HCT116 (cell line): ENCODE measurements around the gene SLC25A43. TPM values are rescaled to one million over a fixed set of nuclear protein-coding genes. Genes with fewer than 3 reads are reported as not detected.
A peak's percentile ranks its signal among the peaks of the same experiment; 100 is the strongest.

ENCODE experiments used
- ATAC-seq: fragments of 200-7000 bp; cut with Tn5 transposase; 2 replicates; pipeline ENCODE4 v1.9.1; 2020; ENCODE audit warnings: mild to moderate bottlenecking, moderate library complexity
- BruUV-seq: library from RNA; stranded (reverse); fragments of 400-500 nt; replicated peaks from 2 replicates; lab custom pipeline; 2021; lab: Mats Ljungman, UMichigan
- CTCF ChIA-PET: fragments of 300-600 bp; sonication (Branson Sonifier 250); formaldehyde crosslinking; loops from one replicate; lab custom pipeline; 2021; ENCODE audit warnings: antibody characterized with exemption; lab: Charles Lee
- POLR2A ChIA-PET: fragments of 300-600, 350-600 bp; sonication (Branson Sonifier 250); formaldehyde crosslinking; loops from one replicate; lab custom pipeline; 2021; ENCODE audit warnings: antibody characterized with exemption; lab: Charles Lee
- RAD21 ChIA-PET, 2 experiments: fragments of 300-600 bp; sonication (Branson Sonifier 250); formaldehyde crosslinking; loops; one replicate each; lab custom pipeline; 2023; ENCODE audit warnings: low total read pairs in 2 of 2; ENCODE audit not compliant: uncharacterized antibody in 2 of 2, unreplicated experiment in 2 of 2, low non-redundant PET in 1 of 2; lab: Charles Lee
- DNase-seq: peaks from one replicate; pipeline ENCODE4 v3.0.0-alpha.2; 2010; ENCODE audit warnings: low read depth, low spot score
- H2AFZ ChIP-seq: fragments of 200-600 bp; shearing (Covaris generic), sonication (generic); 2 replicates; pipeline ENCODE4 v1.6.1; 2017; ENCODE audit warnings: low read depth, mixed run types, mixed read lengths, antibody characterized with exemption, low read length; ENCODE audit not compliant: poor library complexity, severe bottlenecking
- H3K27ac ChIP-seq: 2 replicates; pipeline ENCODE4 v1.5.1; 2012; ENCODE audit warnings: low read depth, low read length
- H3K27me3 ChIP-seq: fragments of 200-600 bp; sonication (generic); 2 replicates; pipeline ENCODE4 v1.6.1; 2016; ENCODE audit warnings: mixed run types, low read length, mixed read lengths; ENCODE audit not compliant: insufficient read depth
- H3K36me3 ChIP-seq, 2 experiments: fragments of 200-500 bp in 1 of 2; fragments of 200-600 bp in 1 of 2; sonication (Bioruptor generic) in 1 of 2; sonication (generic) in 1 of 2; 2 replicates each; pipeline versions ENCODE4 v1.5.1 to v1.6.1; 2014 to 2016; ENCODE audit warnings: low read length in 2 of 2, inconsistent platforms in 1 of 2, mixed read lengths in 1 of 2, mixed run types in 1 of 2; ENCODE audit not compliant: insufficient read depth in 2 of 2, control insufficient read depth in 1 of 2
- H3K4me1 ChIP-seq, 2 experiments: fragments of 200-600 bp in 1 of 2; sonication (generic) in 1 of 2; 2 replicates each; pipeline versions ENCODE4 v1.5.1 to v1.6.1; 2012 to 2017; ENCODE audit warnings: low read length in 2 of 2, inconsistent platforms in 1 of 2, mild to moderate bottlenecking in 1 of 2, mixed read lengths in 1 of 2, mixed run types in 1 of 2, moderate library complexity in 1 of 2; ENCODE audit not compliant: insufficient read depth in 2 of 2, control insufficient read depth in 1 of 2
- H3K4me2 ChIP-seq: fragments of 200-600 bp; sonication (generic); 2 replicates; pipeline ENCODE4 v1.6.1; 2017; ENCODE audit warnings: mixed run types, low read length, mixed read lengths
- H3K4me3 ChIP-seq, 2 experiments: fragments of 200-600 bp in 1 of 2; sonication (generic) in 1 of 2; replicated peaks in 1 of 2; 2 replicates each; pipeline ENCODE4 v1.5.1; 2011 to 2016; ENCODE audit warnings: low read length in 2 of 2, control low read depth in 1 of 2, low read depth in 1 of 2, mild to moderate bottlenecking in 1 of 2, mixed read lengths in 1 of 2, mixed run types in 1 of 2
- H3K79me2 ChIP-seq: fragments of 200-600 bp; sonication (generic); 2 replicates; pipeline ENCODE4 v1.6.1; 2017; ENCODE audit warnings: mild to moderate bottlenecking, mixed run types, low read length, moderate library complexity, mixed read lengths; ENCODE audit not compliant: insufficient read depth
- H3K9ac ChIP-seq: fragments of 200-600 bp; sonication (generic); 2 replicates; pipeline ENCODE4 v1.6.1; 2016; ENCODE audit warnings: low read length, mixed read lengths
- H3K9me2 ChIP-seq: fragments of 200-600 bp; sonication (generic), shearing (Covaris generic); 2 replicates; pipeline ENCODE4 v1.6.1; 2017; ENCODE audit warnings: mixed run types, mild to moderate bottlenecking, moderate library complexity; ENCODE audit not compliant: insufficient read depth
- H3K9me3 ChIP-seq, 2 experiments: fragments of 200-500 bp in 1 of 2; fragments of 200-600 bp in 1 of 2; sonication (Bioruptor generic) in 1 of 2; sonication (generic) in 1 of 2; 2 replicates each; pipeline ENCODE4 v1.6.1; 2014 to 2017; ENCODE audit warnings: low read length in 2 of 2, mixed read lengths in 2 of 2, inconsistent platforms in 1 of 2, low read depth in 1 of 2, mild to moderate bottlenecking in 1 of 2, mixed run types in 1 of 2, moderate library complexity in 1 of 2; ENCODE audit not compliant: control insufficient read depth in 1 of 2, insufficient read depth in 1 of 2
- H4K20me1 ChIP-seq: fragments of 200-600 bp; sonication (generic), shearing (Covaris generic); 2 replicates; pipeline ENCODE4 v1.6.1; 2017; ENCODE audit warnings: mixed run types, mild to moderate bottlenecking, moderate library complexity; ENCODE audit not compliant: insufficient read depth
- CBX3 ChIP-seq: IDR thresholded peaks from 2 replicates; pipeline ENCODE4 v1.6.1; 2012; ENCODE audit warnings: low read depth
- CEBPB ChIP-seq: IDR thresholded peaks from 2 replicates; pipeline ENCODE4 v1.6.1; 2012; ENCODE audit warnings: low read depth
- EGR1 ChIP-seq: IDR thresholded peaks from 2 replicates; pipeline ENCODE4 v1.6.1; 2012; ENCODE audit warnings: low read depth
- JUND ChIP-seq: IDR thresholded peaks from 2 replicates; pipeline ENCODE4 v1.6.1; 2012
- POLR2A ChIP-seq: IDR thresholded peaks from 2 replicates; pipeline ENCODE4 v1.7.0; 2011; ENCODE audit warnings: borderline replicate concordance; ENCODE audit not compliant: insufficient read depth, insufficient read length; ENCODE audit errors: extremely low read depth
- POLR2AphosphoS5 ChIP-seq: IDR thresholded peaks from 2 replicates; pipeline ENCODE4 v1.6.1; 2011; ENCODE audit warnings: mild to moderate bottlenecking, low read depth, low read length, moderate library complexity
- RAD21 ChIP-seq: IDR thresholded peaks from 2 replicates; pipeline ENCODE4 v1.6.1; 2012; ENCODE audit warnings: low read depth, mild to moderate bottlenecking
- SIN3A ChIP-seq: IDR thresholded peaks from 2 replicates; pipeline ENCODE4 v1.6.1; 2012; ENCODE audit warnings: low read depth
- TCF7L2 ChIP-seq: IDR thresholded peaks from 2 replicates; pipeline ENCODE4 v1.7.0; 2011; ENCODE audit warnings: borderline replicate concordance, inconsistent platforms; ENCODE audit not compliant: insufficient read depth, insufficient read length; ENCODE audit errors: extremely low read depth
- ZFX ChIP-seq: fragments of 450-650 bp; IDR thresholded peaks from 2 replicates; pipeline ENCODE4 v1.6.1; 2017
- ZNF274 ChIP-seq: fragments of 200-500 bp; sonication (Bioruptor generic); IDR thresholded peaks from 2 replicates; pipeline ENCODE4 v1.6.1; 2014; ENCODE audit warnings: mild to moderate bottlenecking, low read depth, low read length, inconsistent platforms
- intact Hi-C: fragments of 100-400 bp; cut with micrococcal nuclease; formaldehyde crosslinking; loops from 2 replicates; pipeline ENCODE4 v1.10.0; 2022
- total RNA-seq: library from RNA; stranded (reverse); gene quantifications from one replicate; pipeline ENCODE4 v1.2.1, GENCODE V29; 2021; ENCODE audit not compliant: unreplicated experiment
- TF ChIP-seq, protein P1 (sequence below): IDR thresholded peaks from 2 replicates; pipeline ENCODE4 v1.6.1; 2012
- TF ChIP-seq, protein P2 (sequence below): IDR thresholded peaks from 2 replicates; pipeline ENCODE4 v1.6.1; 2011; ENCODE audit warnings: mild to moderate bottlenecking, low read length, moderate library complexity; ENCODE audit not compliant: insufficient replicate concordance; ENCODE audit errors: extremely low read depth
- TF ChIP-seq, protein P3 (sequence below): IDR thresholded peaks from 2 replicates; pipeline ENCODE4 v1.6.1; 2012
- TF ChIP-seq, protein P4 (sequence below): IDR thresholded peaks from 2 replicates; pipeline ENCODE4 v1.6.1; 2012; ENCODE audit warnings: low read depth

Gene SLC25A43
- total RNA-seq, 1 experiment from 2014 or later, result 14.1 TPM

DNA sequence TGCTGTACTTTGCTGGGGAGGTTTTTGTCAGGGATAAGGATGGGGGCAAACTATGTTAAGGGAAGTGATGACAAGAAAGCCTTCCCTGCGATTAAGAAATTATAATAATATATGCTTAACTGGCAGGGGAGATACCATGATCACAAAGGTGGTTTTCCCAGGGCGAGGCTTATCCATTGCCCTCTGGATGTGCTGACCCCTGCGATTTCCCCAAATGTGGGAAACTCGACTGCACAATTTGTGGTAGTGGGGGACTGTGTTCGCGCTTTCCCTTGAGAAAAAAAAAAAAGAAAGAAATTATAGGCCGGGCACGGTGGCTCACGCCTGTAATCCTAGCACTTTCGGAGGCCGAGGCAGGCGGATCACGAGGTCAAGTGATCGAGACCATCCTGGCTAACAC is 24.5 kb downstream of the SLC25A43 start:
- Histone ChIP-seq H3K27ac (no peak overlapping the region), H3K4me2 (no peak overlapping the region), H4K20me1 (no peaks in the 10 kb centered on the region), H3K9ac (no peak overlapping the region), H3K4me3 (no peak overlapping the region), H3K9me2 (no peaks in the 10 kb centered on the region), H2AFZ (no peak overlapping the region), H3K36me3 (no peaks in the 10 kb centered on the region; a peak in 1 of 4 replicates), H3K4me1 (no peaks in the 10 kb centered on the region), H3K79me2 (no peaks in the 10 kb centered on the region), H3K27me3 (no peaks in the 10 kb centered on the region), H3K9me3 (no peaks in the 10 kb centered on the region)
- CTCF ChIA-PET, result no interaction called here
- ATAC-seq (no peak), DNase-seq (peak; percentile 23)
- RAD21 ChIA-PET, result no interaction called here
- POLR2A ChIA-PET, result no interaction called here
- intact Hi-C loops, result no loop called here
- BruUV-seq, result no TSS peak
- TF ChIP-seq, protein P1, sequence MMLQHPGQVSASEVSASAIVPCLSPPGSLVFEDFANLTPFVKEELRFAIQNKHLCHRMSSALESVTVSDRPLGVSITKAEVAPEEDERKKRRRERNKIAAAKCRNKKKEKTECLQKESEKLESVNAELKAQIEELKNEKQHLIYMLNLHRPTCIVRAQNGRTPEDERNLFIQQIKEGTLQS, result no peak
- TF ChIP-seq POLR2A, result peak; percentile 34
- TF ChIP-seq, protein P2, sequence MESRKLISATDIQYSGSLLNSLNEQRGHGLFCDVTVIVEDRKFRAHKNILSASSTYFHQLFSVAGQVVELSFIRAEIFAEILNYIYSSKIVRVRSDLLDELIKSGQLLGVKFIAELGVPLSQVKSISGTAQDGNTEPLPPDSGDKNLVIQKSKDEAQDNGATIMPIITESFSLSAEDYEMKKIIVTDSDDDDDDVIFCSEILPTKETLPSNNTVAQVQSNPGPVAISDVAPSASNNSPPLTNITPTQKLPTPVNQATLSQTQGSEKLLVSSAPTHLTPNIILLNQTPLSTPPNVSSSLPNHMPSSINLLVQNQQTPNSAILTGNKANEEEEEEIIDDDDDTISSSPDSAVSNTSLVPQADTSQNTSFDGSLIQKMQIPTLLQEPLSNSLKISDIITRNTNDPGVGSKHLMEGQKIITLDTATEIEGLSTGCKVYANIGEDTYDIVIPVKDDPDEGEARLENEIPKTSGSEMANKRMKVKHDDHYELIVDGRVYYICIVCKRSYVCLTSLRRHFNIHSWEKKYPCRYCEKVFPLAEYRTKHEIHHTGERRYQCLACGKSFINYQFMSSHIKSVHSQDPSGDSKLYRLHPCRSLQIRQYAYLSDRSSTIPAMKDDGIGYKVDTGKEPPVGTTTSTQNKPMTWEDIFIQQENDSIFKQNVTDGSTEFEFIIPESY, result no peak
- no peak for TF ChIP-seq RAD21
- no peak for TF ChIP-seq EGR1
- peak; percentile 34; the same call in 1 of the 2 replicates for TF ChIP-seq POLR2AphosphoS5
- TF ChIP-seq CEBPB, result no peak
- TF ChIP-seq ZFX, result no peak
- no peak for TF ChIP-seq TCF7L2
- no peak for TF ChIP-seq CBX3
- 0 out of 2 replicates have a peak, but pooled peaks have one; percentile 38 for TF ChIP-seq SIN3A
- TF ChIP-seq JUND, result no peak
- TF ChIP-seq ZNF274, result no peak
- TF ChIP-seq, protein P3, sequence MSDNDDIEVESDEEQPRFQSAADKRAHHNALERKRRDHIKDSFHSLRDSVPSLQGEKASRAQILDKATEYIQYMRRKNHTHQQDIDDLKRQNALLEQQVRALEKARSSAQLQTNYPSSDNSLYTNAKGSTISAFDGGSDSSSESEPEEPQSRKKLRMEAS, result no peak
- TF ChIP-seq, protein P4, sequence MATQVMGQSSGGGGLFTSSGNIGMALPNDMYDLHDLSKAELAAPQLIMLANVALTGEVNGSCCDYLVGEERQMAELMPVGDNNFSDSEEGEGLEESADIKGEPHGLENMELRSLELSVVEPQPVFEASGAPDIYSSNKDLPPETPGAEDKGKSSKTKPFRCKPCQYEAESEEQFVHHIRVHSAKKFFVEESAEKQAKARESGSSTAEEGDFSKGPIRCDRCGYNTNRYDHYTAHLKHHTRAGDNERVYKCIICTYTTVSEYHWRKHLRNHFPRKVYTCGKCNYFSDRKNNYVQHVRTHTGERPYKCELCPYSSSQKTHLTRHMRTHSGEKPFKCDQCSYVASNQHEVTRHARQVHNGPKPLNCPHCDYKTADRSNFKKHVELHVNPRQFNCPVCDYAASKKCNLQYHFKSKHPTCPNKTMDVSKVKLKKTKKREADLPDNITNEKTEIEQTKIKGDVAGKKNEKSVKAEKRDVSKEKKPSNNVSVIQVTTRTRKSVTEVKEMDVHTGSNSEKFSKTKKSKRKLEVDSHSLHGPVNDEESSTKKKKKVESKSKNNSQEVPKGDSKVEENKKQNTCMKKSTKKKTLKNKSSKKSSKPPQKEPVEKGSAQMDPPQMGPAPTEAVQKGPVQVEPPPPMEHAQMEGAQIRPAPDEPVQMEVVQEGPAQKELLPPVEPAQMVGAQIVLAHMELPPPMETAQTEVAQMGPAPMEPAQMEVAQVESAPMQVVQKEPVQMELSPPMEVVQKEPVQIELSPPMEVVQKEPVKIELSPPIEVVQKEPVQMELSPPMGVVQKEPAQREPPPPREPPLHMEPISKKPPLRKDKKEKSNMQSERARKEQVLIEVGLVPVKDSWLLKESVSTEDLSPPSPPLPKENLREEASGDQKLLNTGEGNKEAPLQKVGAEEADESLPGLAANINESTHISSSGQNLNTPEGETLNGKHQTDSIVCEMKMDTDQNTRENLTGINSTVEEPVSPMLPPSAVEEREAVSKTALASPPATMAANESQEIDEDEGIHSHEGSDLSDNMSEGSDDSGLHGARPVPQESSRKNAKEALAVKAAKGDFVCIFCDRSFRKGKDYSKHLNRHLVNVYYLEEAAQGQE, result no peak
